Measurements from ENCODE around the gene ZNF324.

DNA sequence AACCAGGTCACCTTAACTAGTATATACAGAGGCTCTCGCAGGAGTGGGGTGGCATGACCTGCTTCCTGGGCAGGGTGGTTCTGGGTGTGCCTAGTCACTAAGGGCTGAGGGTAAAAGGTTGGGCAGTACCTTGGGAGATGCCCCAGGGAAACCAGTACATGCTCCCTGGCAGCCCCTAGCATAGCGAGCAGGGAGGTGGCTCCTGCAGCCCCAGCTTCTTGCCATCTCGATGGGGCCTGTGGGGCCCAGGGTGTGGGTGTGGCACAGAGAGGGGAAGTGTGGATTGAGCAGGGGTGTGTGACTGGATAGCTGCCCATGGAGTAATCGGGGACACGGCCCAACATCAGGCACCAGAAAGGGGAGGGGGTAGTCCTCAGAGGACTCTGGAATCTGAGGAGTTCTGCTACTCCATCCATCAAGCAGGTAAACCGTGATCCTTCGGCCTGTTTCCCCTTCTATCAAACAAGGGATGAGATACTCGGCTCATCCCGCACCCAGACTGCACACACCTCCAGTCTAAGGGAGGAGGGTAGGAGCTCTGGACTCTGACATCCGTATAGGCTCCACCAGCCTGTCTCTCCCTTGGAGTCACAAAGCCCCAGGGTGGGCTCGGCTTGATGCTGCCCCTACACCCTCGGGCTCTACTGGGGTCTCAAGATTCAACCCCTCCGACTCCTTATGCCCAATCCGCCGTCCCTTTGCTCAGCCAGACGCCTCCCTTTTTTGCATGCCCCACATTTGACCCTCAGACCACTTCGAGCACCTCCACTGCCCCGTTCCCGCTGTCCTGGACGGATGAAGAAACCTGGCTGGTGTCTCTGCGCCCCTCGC lies 51.6 kb downstream of the ZNF324 start:
- TF ChIP-seq, protein P1, sequence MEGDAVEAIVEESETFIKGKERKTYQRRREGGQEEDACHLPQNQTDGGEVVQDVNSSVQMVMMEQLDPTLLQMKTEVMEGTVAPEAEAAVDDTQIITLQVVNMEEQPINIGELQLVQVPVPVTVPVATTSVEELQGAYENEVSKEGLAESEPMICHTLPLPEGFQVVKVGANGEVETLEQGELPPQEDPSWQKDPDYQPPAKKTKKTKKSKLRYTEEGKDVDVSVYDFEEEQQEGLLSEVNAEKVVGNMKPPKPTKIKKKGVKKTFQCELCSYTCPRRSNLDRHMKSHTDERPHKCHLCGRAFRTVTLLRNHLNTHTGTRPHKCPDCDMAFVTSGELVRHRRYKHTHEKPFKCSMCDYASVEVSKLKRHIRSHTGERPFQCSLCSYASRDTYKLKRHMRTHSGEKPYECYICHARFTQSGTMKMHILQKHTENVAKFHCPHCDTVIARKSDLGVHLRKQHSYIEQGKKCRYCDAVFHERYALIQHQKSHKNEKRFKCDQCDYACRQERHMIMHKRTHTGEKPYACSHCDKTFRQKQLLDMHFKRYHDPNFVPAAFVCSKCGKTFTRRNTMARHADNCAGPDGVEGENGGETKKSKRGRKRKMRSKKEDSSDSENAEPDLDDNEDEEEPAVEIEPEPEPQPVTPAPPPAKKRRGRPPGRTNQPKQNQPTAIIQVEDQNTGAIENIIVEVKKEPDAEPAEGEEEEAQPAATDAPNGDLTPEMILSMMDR (conservative IDR thresholded peaks at IDR 0.05), result no peak
- TF ChIP-seq ZFX (IDR thresholded peaks at IDR 0.05), result no peak
